ENCODE data around the gene CAMSAP2.
A peak's percentile ranks its signal among the peaks of the same experiment; 100 is the strongest.
"Not testable (repeated sequence)": the region's sequence is repeated elsewhere in the genome, so short reads cannot be mapped to it uniquely, and the experiment has no call there.

CAMSAP2 gene

GRCh38 chr1:200802865-200803512 lies 64.3 kb downstream of the CAMSAP2 start:
- no CpG with 5 or more reads among the region's 2 CpGs for WGBS (ENCODE audit: insufficient coverage, insufficient read length)
- no peak overlapping the region for H3K27ac ChIP-seq (ENCODE audit: low read length)

DNA sequence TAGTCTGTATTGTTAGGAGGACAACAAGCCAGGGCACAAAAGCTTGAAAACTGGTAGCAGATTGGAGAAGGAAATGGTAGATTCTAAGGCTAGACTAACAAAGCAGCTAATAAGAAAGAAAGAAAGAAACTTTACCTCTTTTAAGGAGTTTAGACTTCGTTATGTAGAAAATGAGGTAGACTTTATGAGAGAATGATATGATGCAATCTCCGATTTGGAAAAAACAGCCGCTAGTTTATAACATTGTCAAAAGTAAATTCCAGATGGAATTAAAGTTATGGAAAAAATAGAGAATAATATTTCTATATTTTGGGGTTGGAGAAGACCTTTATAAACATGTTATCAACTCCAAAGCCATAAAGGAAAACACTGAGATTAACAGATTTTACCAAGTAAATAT lies 67.0 kb downstream of the CAMSAP2 start:
- H3K4me3 ChIP-seq (ENCODE audit: low read length), result no peak overlapping the region
- H3K27ac ChIP-seq (ENCODE audit: low read length), result no peak overlapping the region
- H3K36me3 ChIP-seq (ENCODE audit: control insufficient read depth, insufficient read depth, low read length), result no peaks in the 10 kb centered on the region
- no CpG with 5 or more reads among the region's 3 CpGs for WGBS (ENCODE audit: insufficient coverage, insufficient read length)
- H3K9me3 ChIP-seq (ENCODE audit: control insufficient read depth, insufficient read depth, low read length), result no peaks in the 10 kb centered on the region
- no peaks in the 10 kb centered on the region for H3K27me3 ChIP-seq (ENCODE audit: control insufficient read depth, insufficient read depth, low read length)
- H3K4me1 ChIP-seq (ENCODE audit: control insufficient read depth, insufficient read depth, low read length), result no peaks in the 10 kb centered on the region; the same call in 1 of the 2 replicates
- DNase-seq (ENCODE audit: low read depth, low spot score), result no peak

More at GRCh38 chr1:200802865-200803512, 64.3 kb downstream of the CAMSAP2 start:
- Histone ChIP-seq H3K9me3 (ENCODE audit: control insufficient read depth, insufficient read depth, low read length) (no peaks in the 10 kb centered on the region), H3K36me3 (ENCODE audit: control insufficient read depth, insufficient read depth, low read length) (no peaks in the 10 kb centered on the region), H3K4me1 (ENCODE audit: control insufficient read depth, insufficient read depth, low read length) (no peaks in the 10 kb centered on the region; the same call in 1 of the 2 replicates), H3K4me3 (ENCODE audit: low read length) (no peak overlapping the region), H3K27me3 (ENCODE audit: control insufficient read depth, insufficient read depth, low read length) (no peaks in the 10 kb centered on the region)
- peak; percentile 97 for DNase-seq (ENCODE audit: low read depth, low spot score)

DNA sequence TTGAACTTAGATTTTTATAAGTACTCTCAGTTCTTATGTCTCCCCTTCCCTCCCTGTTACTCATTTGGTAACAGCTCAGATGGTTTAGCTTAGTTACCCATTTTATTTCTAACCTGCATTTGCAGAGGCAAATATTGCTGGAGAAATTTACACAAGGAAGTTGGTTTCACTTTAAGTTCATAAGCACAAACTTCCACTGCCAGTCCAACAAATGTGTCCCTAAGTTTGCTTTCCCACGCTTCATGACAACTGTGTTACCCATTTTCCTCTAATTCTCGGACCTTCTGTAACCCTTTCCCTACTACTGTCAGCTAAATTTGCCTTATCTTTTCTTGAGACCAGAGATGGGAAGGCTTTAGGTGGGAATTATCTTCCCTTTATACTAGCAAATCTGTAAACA lies 70.2 kb downstream of the CAMSAP2 start:
- WGBS (ENCODE audit: insufficient coverage, insufficient read length), result no CpG with 5 or more reads among the region's 2 CpGs
- H3K27me3 ChIP-seq (ENCODE audit: control insufficient read depth, insufficient read depth, low read length), result no peaks in the 10 kb centered on the region
- H3K4me1 ChIP-seq (ENCODE audit: control insufficient read depth, insufficient read depth, low read length), result no peaks in the 10 kb centered on the region
- H3K27ac ChIP-seq (ENCODE audit: low read length), result no peak overlapping the region
- no peak for DNase-seq (ENCODE audit: low read depth, low spot score)
- no peaks in the 10 kb centered on the region for H3K9me3 ChIP-seq (ENCODE audit: control insufficient read depth, insufficient read depth, low read length)
- H3K4me3 ChIP-seq (ENCODE audit: low read length), result no peak overlapping the region
- H3K36me3 ChIP-seq (ENCODE audit: control insufficient read depth, insufficient read depth, low read length), result no peaks in the 10 kb centered on the region

DNA sequence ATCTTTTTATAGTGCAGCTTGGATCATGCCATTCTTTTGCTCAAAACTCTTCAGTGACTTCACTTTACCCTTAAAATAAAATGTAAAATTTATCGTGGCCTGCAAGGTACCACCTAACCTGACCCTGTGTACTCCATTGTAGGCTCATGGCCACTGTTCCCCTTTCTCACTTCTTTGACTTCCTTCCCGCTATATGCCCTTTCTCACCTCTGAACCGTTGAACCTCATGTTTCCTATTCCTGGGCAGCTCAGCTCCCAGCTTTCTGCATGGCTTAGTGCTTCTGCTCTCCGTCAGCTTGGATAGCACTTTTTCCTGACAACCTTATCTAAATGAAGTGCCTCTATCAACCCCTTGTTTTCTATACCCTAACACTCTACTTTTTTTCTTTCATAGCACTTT lies 73.0 kb downstream of the CAMSAP2 start:
- Histone ChIP-seq H3K4me1 (ENCODE audit: control insufficient read depth, insufficient read depth, low read length) (no peaks in the 10 kb centered on the region), H3K27ac (ENCODE audit: low read length) (no peak overlapping the region), H3K4me3 (ENCODE audit: low read length) (no peak overlapping the region), H3K27me3 (ENCODE audit: control insufficient read depth, insufficient read depth, low read length) (no peaks in the 10 kb centered on the region), H3K36me3 (ENCODE audit: control insufficient read depth, insufficient read depth, low read length) (no peaks in the 10 kb centered on the region), H3K9me3 (ENCODE audit: control insufficient read depth, insufficient read depth, low read length) (no peaks in the 10 kb centered on the region)
- DNase-seq (ENCODE audit: low read depth, low spot score), result no peak
- no CpG with 5 or more reads among the region's 4 CpGs for WGBS (ENCODE audit: insufficient coverage, insufficient read length)

GRCh38 chr1:200816624-200817224 lies 78.0 kb downstream of the CAMSAP2 start:
- not testable (repeated sequence) for H3K27me3 ChIP-seq (ENCODE audit: control insufficient read depth, insufficient read depth, low read length); H3K36me3 ChIP-seq (ENCODE audit: control insufficient read depth, insufficient read depth, low read length); DNase-seq (ENCODE audit: low read depth, low spot score); H3K4me3 ChIP-seq (ENCODE audit: low read length); H3K9me3 ChIP-seq (ENCODE audit: control insufficient read depth, insufficient read depth, low read length); H3K4me1 ChIP-seq (ENCODE audit: control insufficient read depth, insufficient read depth, low read length); H3K27ac ChIP-seq (ENCODE audit: low read length)
- WGBS (ENCODE audit: insufficient coverage, insufficient read length), result no CpG with 5 or more reads among the region's 26 CpGs

DNA sequence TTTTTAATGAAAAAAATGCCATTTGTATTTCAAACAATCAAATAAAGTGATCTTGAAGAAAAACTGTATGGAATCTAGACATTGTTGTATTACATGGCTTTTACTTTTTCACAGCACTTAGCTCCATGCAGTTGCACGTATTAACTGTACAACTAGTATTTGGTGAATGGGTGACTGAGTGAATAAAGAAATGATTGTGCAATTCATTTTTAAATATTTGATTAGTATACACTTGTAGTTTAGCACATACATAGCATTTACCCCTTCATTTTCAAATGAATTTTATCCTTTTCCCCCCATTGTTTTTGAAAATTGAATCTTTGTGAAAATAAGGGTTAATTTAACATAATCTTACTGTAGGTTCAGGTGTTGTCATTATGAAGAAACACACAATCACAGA lies 79.6 kb downstream of the CAMSAP2 start:
- Histone ChIP-seq H3K36me3 (ENCODE audit: control insufficient read depth, insufficient read depth, low read length) (no peaks in the 10 kb centered on the region), H3K27ac (ENCODE audit: low read length) (no peak overlapping the region), H3K4me1 (ENCODE audit: control insufficient read depth, insufficient read depth, low read length) (no peaks in the 10 kb centered on the region), H3K4me3 (ENCODE audit: low read length) (no peak overlapping the region), H3K9me3 (ENCODE audit: control insufficient read depth, insufficient read depth, low read length) (no peaks in the 10 kb centered on the region), H3K27me3 (ENCODE audit: control insufficient read depth, insufficient read depth, low read length) (no peaks in the 10 kb centered on the region)
- no CpG with 5 or more reads among the region's 1 CpG for WGBS (ENCODE audit: insufficient coverage, insufficient read length)
- no peak for DNase-seq (ENCODE audit: low read depth, low spot score)

DNA sequence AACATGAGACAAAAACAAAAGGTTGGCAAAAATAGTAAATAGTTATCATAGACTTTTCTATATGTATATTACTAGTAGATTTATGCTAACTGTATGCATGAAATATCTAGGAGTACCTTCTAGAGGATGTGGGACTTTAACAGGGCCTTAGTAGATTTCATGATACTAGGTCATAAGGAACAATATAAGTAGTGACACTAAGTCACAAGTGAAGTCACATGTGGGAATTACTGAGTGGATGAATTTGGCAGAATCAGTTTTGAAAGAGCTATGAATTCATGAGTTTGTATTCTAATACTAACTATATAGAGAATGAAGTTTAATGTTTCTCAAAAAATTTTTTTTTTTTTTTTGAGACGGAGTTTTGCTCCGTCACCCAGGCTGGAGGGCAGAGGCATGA lies 81.0 kb downstream of the CAMSAP2 start:
- Histone ChIP-seq H3K27ac (ENCODE audit: low read length) (no peak overlapping the region), H3K36me3 (ENCODE audit: control insufficient read depth, insufficient read depth, low read length) (no peaks in the 10 kb centered on the region), H3K27me3 (ENCODE audit: control insufficient read depth, insufficient read depth, low read length) (no peaks in the 10 kb centered on the region), H3K4me3 (ENCODE audit: low read length) (no peak overlapping the region), H3K9me3 (ENCODE audit: control insufficient read depth, insufficient read depth, low read length) (no peaks in the 10 kb centered on the region), H3K4me1 (ENCODE audit: control insufficient read depth, insufficient read depth, low read length) (no peaks in the 10 kb centered on the region)
- WGBS (ENCODE audit: insufficient coverage, insufficient read length), result no CpG with 5 or more reads among the region's 2 CpGs
- DNase-seq (ENCODE audit: low read depth, low spot score), result no peak

GRCh38 chr1:200831091-200831490 lies 92.4 kb downstream of the CAMSAP2 start:
- Histone ChIP-seq H3K9me3 (ENCODE audit: control insufficient read depth, insufficient read depth, low read length) (no peaks in the 10 kb centered on the region), H3K4me3 (ENCODE audit: low read length) (no peak overlapping the region), H3K4me1 (ENCODE audit: control insufficient read depth, insufficient read depth, low read length) (no peaks in the 10 kb centered on the region), H3K27ac (ENCODE audit: low read length) (no peak overlapping the region), H3K36me3 (ENCODE audit: control insufficient read depth, insufficient read depth, low read length) (no peaks in the 10 kb centered on the region), H3K27me3 (ENCODE audit: control insufficient read depth, insufficient read depth, low read length) (no peaks in the 10 kb centered on the region)
- DNase-seq (ENCODE audit: low read depth, low spot score), result no peak
- WGBS (ENCODE audit: insufficient coverage, insufficient read length), result no CpG with 5 or more reads among the region's 2 CpGs

- Histone ChIP-seq H3K9me3 (ENCODE audit: control insufficient read depth, insufficient read depth, low read length) (no peaks in the 10 kb centered on the region; the same call in 1 of the 2 replicates), H3K36me3 (ENCODE audit: control insufficient read depth, insufficient read depth, low read length) (no peaks in the 10 kb centered on the region; the same call in 1 of the 2 replicates), H3K4me1 (ENCODE audit: control insufficient read depth, insufficient read depth, low read length) (no peaks in the 10 kb centered on the region), H3K27me3 (ENCODE audit: control insufficient read depth, insufficient read depth, low read length) (no peaks in the 10 kb centered on the region), H3K27ac (ENCODE audit: low read length) (no peak overlapping the region), H3K4me3 (ENCODE audit: low read length) (no peak overlapping the region)
- no peak for DNase-seq (ENCODE audit: low read depth, low spot score)
- no CpG with 5 or more reads among the region's 5 CpGs for WGBS (ENCODE audit: insufficient coverage, insufficient read length)
These were observed 95.7 kb downstream of the CAMSAP2 start for GRCh38 chr1:200834383-200834782.

GRCh38 chr1:200836213-200836612 lies 97.5 kb downstream of the CAMSAP2 start:
- no CpG with 5 or more reads among the region's 3 CpGs for WGBS (ENCODE audit: insufficient coverage, insufficient read length)
- no peaks in the 10 kb centered on the region for H3K27me3 ChIP-seq (ENCODE audit: control insufficient read depth, insufficient read depth, low read length)
- no peak for DNase-seq (ENCODE audit: low read depth, low spot score)

More at GRCh38 chr1:200836213-200836612, 97.5 kb downstream of the CAMSAP2 start:
- Histone ChIP-seq H3K36me3 (ENCODE audit: control insufficient read depth, insufficient read depth, low read length) (no peaks in the 10 kb centered on the region; the same call in 1 of the 2 replicates), H3K27ac (ENCODE audit: low read length) (no peak overlapping the region), H3K4me1 (ENCODE audit: control insufficient read depth, insufficient read depth, low read length) (no peaks in the 10 kb centered on the region), H3K4me3 (ENCODE audit: low read length) (no peak overlapping the region), H3K9me3 (ENCODE audit: control insufficient read depth, insufficient read depth, low read length) (no peaks in the 10 kb centered on the region; the same call in 1 of the 2 replicates)

All from iPS DF 6.9 (cell line).